Hindlimb muscle (tissue), 1 donor: Measurements from ENCODE around the gene SSUH2. TPM values are rescaled to one million over a fixed set of nuclear protein-coding genes. Genes with fewer than 3 reads are reported as not detected.

Experiments
- DNase-seq: peaks from one replicate; pipeline ENCODE4 v3.0.0-alpha.2; 2013
- polyA plus RNA-seq: library from polyadenylated mRNA; unstranded; fragments of 120-200 nt; gene quantifications from one replicate; pipeline ENCODE4 v1.2.1, GENCODE V29; 2013; ENCODE audit not compliant: insufficient read length

SSUH2 gene
- polyA plus RNA-seq, 1 donor: 2.9 TPM

DNA sequence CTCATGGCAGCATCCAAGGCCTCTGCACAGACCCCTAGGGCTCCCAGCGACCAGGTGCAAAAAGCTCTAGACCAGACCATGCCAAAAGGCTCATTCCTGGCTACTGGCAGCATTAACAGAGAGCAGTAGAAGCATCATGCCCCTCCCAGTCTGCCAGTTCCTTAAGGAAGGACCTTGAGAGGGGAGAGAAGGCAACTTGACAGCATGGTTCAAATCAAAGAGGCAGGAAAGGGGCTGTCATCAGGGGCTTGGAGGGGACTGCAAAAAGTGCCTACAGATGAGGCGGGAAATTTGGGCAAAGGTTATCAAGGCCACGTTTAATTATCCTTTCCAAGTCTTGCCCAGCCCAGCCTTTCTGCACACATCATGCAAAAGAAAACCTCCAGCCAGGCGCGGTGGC lies 64.7 kb downstream of the SSUH2 start:
- DNase-seq: no peak

DNA sequence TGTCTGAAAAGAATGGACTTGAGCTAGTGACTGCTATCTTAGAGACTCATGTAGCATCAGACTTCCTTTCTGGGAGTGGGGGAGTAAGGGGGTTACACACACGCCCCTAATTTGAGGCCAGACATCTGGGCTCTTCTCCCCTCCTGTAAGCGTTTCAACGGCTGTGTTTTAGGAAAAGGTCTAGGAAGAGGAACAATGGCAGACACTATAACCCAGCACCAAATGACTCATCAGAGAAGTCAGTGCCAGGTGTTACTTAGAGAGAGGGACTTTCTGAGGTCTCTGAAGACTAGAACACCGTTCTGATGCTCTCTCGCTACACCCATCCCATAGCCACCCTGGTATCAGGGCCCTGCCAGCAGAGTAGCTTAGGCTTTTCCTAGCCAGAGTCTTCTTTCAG lies 65.5 kb downstream of the SSUH2 start:
- no peak for DNase-seq

DNA sequence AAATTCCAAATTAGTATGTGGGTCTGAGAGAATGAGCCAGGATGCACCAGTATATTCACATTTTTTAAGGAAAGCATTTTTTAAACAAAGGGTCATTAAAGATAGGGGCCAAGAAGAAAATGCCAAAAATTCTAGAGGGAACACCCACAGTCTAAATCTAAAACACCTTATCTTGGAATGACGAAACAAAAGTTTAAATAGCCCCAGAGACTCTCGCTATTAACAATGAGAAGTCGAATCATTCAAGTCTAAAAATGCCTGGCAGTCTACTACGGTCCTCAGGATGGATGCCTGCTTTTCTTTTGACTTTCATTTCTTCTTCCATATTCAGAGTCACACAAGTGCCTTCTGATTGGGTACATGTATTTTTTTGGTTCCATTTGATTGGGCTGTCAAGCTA lies 66.3 kb downstream of the SSUH2 start:
- no peak for DNase-seq

DNA sequence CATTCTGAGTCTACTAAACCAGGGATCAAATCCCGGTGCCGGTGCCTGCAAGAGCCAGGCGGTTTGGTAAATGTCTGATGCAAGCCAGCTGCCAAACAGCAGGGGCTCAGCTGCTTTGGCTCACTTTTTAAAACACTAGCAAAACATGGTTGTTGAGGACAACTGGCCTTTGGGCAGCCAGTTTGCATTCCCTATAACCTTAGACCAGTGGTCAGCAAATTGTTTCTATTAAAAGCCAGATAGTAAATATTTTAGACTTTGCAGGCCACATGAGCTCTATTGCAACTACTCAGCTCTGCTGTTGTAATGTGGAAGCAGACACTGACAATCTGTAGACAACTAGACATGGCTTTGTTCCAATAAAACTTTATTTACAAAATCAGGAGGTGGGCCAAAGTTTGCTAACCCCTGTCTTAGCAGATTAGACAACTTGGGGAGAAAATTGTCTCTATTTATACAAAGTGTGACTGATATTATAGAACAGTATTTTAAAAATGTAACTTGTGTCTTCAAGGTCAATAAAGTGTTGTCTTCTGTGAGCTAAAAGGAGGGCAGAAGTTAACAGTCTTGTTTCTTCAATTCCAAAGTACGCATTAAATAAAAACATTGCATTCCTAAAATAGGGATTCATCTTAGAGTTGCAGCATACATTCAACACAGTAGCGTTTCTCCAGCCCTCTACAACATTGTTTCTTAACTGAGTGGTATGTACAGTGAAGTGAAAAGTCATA lies 67.6 kb downstream of the SSUH2 start:
- DNase-seq: no peak

DNA sequence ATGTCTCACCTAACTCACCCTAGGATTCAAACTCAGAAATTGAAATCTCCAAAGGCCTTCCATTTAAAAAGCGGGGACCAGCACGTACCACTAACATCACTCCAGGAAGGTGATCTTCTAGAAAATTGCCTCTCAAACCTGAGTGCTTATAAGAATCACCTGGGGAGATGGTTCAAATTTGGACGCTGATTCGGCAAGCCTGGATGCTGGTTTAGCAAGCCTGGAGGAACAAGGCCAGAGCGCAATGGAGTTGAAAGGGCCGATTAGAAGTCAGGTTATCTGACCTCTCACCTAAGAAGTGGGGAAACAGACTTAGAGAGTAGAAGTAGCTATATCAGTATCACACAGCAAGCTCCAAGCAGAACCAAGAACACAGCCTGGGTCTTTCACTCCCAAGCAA lies 68.2 kb downstream of the SSUH2 start:
- DNase-seq: no peak

DNA sequence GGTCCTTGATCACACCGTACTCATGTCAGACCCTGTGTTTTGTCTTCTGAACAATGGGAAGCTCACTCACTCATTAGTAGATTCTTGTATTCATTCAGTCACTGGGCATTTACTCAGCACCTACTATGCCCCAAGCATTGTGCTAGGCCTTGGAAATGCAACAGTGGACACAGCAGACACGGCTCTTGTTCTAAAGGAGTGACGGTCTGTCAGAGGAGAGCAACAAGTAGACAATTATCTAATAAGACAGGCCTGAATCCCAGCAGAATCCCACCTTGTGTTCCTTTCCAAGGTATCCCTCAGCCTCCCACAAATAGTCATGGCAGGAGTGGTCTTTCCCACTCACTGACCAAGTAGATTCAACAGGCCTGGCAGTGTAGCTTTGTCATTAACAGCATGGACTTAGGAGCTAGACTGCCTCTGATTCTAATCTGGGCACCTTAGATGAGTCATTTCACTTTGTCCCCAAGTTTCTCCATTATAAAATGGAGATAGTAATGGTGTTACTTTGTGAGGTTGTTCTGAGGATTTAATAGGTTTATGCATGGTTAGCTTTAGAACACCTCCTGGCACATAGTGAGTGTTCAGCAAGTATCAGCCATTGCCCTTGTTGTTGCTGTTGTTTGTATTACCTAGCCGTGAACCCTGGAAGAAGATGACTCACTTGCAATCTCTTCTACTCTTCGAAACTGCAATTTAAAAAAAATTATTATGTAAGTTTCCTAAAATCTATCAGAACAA lies 69.1 kb downstream of the SSUH2 start:
- no peak for DNase-seq

DNA sequence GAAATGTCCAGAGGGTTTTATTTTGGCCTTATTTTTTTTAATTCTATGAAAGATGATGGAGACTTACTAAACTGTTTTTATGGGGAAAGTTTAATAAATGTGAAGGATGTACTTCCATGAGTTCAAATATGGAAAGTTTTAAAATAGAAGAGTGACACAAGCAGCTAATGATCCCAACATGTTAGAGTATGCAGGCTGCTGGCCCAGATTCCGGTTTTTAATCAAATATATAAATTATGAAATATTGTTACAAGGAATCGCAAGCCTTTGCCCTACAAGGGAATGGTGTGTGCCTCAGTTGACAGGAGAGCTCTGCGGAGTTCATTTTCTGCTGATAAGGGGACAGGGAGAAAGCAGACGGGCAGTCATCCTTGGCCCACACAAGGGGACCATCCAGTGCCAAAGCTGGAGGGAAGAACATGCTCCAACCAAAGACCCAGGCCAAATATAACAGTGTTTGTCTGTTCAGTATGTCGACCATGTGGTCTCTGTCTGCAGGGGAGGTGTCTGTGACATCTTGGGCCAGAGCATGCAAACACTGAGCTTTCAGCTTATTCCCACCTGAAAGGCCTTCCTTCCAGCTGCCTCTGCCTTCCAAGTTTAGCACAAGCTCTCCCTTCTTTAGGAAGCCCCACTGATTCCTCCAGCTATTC lies 69.8 kb downstream of the SSUH2 start:
- DNase-seq: no peak

DNA sequence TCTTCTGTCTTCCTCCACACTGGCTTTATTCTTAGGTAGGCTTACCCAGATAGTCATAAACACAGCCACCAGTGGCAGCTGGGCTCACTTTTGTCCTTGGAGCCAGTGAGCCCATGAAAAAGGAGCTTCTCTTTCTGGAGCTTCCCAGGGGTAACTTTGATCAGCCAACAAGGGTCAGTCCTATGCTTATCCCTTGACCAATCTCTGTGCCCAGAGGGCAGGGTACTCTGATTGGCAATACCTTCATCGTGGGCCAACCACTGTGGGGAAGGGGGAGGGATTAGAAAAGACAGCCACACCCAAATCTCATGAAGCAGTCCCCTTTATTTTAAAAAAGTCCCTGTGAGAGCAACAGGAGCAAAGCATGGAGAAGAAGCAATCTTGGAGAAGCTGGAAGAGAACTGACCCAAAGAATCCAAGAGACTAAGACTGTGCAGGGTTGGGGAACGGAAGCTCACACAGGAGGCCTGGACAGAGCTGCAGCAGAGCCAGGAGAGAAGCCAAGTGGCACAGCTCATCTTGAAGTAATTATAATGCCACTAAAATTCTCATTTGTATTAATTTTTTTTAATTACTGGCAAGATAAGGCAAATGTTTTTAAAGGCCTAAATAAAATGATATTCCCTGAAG lies 70.4 kb downstream of the SSUH2 start:
- no peak for DNase-seq

DNA sequence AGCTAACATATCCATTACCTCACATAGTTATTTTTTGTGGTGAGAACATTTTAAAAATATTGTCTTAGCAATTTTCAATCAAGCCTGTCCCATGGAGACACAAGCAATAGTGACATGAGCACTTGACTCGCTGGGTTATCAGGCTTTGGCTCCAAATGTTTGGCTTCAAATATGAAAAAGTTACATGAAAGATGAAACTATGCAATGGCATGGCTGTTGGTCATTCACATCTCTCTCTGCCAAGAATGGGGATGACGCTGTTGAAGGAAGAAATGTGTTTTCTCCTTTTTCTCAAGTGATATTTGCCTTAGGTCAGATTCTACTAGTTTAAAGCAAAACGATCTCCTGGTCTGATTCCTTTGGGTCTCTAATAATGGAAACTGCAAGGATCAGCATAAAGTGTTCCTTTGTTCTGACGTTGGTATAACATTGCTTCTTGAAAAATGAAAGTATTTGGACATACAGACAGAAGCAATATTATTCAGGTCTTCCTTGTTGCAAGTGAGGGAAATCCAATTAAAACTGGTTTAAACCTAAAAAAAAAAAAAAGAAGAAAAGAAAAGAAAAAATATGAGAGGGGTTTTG lies 71.2 kb downstream of the SSUH2 start:
- no peak for DNase-seq

DNA sequence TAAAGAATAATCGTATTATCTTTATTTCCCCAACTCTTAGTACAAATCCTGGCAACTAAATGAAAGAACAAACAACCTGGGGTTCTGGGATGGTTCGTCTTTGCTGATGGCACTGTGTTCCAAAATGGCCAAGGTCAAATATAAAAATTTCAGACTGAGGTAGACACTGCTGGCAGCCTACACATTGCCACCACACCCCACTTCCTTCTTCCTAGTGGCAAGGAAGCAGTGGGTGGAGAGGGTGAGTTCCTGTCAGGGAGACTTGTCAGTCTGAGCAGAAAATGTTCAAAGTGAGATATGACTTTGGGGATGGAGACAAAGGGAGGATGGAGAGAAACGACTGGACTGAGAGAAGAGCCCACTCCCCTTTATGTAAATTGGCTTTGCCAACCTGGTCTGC lies 73.3 kb downstream of the SSUH2 start:
- DNase-seq: no peak

Other genes starting within 250 kb of the SSUH2 start
- gene LMCD1, start 143.0 kb downstream of the SSUH2 start, polyA plus RNA-seq: 186 TPM
- gene CAV3, start 89.0 kb upstream of the SSUH2 start, polyA plus RNA-seq: 337 TPM
- 8.8 TPM for gene OXTR, start 124.8 kb upstream of the SSUH2 start, polyA plus RNA-seq